Globus pallidus (tissue), 1 donor: ENCODE data around the gene RIT1.

ENCODE experiments used
- DNase-seq: peaks from one replicate; pipeline ENCODE4 v3.0.0-alpha.2; 2015; ENCODE audit warnings: low spot score

Gene RIT1

DNA sequence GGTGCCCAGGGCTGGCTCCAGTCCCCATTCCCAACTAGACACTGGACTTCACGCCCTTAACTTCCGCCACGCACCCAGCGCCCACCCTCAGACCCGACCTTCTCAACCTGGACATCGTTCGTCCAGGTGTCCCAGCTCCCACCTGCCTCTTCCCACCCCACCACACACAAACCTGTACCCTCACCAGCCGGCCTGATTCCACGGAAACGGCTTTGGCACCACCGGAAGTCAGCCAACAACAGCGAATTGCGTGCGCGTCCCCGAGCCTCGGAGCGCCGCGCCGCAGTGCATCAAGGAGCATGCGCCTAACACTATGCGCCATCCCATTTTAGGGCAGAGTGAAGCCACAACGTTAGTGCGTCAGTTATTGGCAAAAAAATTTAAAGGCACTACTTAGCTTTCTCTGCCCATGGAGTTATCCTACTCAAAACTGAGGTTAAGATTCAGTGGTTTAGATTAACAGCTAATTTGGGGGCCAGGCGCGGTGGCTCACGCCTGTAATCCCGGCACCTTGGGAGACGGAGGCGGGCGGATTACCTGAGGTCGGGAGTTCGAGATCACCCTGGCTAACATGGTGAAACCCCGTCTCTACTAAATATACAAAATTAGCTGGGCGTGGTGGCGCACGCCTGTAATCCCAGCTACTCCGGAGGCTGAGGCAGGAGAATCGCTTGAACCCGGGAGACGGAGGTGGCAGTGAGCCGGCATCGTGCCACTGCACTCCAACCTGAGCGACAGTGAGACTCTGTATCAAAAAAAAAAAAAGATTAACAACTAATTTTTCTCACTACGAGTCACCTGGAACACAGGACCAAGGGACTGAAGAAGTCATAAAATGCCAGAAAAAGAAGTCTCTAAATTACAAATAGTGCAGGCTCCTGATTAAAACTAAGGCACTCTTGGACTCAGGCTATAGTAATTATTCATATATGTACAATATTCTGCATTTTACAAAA is 53.9 kb downstream of the RIT1 start, which contains the start of gene GON4L:
TSS of gene GON4L (minus strand) at position 240 of the 956 bp plus-strand sequence. CDS start 3,434 bp downstream, outside the sequence.
- DNase-seq: peak; percentile 91

DNA sequence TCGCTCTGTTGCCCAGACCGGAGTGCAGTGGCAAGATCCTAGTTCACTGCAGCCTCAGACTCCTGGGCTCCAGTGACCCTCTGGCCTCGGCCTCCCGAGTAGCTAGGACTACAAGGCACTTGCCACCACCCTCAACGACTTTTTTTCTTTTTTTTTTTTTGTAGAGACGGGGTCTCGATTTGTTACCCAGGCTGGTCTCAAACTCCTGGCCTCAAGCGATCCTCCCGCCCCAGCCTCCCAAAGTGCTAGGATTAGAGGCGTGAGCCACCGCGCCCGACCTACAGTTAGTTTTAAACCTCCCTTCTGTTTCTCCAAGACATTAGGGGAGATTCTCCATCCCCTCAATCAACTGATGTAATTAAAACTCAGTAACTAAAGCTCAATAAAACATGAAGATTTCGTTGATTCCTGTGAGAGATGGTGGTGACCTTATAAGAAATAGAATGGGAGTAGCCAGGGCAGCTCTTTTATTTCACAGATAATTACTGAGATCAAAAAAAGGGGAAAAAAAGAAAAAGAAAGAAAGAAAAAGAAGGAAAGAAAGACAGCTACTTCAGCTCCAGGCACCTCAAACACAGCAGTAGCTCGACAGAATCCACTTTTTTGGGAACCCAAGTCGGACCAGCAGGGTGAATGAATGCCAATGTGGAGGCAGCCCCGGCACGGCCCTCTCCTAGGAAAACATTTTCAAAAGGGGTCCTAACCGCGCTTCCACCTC is 54.7 kb downstream of the RIT1 start:
- no peak for DNase-seq

DNA sequence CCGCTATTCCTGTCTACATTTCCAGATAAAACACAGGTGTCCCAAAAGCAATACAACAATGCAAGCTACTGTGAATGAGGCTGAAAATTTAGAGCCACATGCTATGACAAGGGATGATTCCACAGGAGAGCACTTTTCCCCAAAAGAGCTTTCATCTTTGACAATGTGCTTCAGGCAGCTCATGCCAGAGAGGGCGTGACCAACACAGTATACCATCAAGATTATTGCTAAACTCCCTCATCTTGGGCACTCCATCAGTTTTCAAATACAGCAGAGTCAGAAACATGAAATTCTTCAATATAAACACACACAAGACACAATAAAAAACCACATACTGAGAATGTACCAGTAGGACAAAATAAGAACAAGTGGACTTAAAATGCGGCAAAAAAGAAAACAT is 60.8 kb downstream of the RIT1 start:
- DNase-seq: no peak

DNA sequence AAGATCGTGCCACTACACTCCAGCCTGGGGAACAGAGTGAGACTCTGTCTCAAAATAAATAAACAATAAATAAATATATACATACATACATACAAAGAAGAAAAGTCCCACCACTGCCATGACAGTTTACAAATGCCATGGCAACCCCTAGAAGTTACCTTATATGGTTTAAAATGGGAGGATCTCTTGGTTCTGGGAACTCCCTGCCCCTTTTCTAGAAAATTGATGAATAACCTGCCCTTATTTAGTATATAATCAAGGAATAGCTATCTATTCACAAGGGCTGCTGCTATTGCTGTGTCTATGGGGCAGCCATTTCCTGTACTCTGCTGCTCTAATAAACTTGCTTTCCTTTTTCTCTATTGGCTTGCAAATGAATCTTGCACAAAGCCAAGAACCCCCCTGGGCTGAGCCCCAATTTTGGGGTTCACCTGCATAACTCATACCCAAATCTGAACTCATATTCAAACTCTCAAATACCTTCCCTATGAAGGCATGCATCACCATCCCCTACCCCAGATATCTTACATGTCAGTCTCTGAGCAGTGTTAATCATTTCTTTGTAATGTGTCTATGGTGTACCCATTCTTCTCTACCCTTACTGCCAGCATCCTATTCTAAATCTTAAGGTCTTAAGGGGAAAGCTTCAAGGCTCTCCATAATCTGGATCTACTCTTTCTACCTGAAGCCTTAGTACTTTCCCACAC is 63.2 kb downstream of the RIT1 start:
- no peak for DNase-seq
